ENCODE measurements around the gene HTRA2.
A peak's percentile ranks its signal among the peaks of the same experiment; 100 is the strongest.
"Not testable (repeated sequence)": the region's sequence is repeated elsewhere in the genome, so short reads cannot be mapped to it uniquely, and the experiment has no call there.

The HTRA2 gene

DNA sequence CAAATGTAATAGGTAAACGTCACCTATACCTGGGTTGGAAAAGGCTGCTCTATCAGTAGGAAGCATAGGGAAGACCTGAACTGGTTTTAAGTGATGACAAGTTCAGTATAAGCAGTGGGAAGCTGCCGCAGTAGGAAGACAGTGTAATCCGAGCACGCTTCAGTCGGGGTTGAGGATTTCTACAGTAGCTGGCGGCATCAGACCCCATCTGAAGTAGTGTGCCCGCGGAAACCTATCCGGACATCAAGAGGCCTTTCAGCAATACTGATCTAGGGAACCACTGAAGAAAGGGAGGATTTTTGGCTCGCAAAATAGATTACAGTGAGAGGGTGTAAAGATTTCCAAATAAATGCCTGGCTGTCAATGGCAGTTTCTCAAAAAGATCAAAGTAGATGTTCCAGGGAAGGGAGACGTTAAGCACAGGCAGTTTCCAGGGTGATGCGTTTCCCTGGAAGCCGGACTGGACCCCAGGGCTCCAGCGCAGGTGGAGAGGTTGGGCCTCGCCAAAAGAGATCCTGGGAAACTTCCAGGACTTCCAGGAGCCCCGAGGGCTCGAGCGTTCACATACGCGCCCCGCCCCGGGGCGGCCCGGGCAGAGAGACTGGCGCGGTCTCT lies 18.7 kb downstream of the HTRA2 start:
- no peak for DNase-seq

DNA sequence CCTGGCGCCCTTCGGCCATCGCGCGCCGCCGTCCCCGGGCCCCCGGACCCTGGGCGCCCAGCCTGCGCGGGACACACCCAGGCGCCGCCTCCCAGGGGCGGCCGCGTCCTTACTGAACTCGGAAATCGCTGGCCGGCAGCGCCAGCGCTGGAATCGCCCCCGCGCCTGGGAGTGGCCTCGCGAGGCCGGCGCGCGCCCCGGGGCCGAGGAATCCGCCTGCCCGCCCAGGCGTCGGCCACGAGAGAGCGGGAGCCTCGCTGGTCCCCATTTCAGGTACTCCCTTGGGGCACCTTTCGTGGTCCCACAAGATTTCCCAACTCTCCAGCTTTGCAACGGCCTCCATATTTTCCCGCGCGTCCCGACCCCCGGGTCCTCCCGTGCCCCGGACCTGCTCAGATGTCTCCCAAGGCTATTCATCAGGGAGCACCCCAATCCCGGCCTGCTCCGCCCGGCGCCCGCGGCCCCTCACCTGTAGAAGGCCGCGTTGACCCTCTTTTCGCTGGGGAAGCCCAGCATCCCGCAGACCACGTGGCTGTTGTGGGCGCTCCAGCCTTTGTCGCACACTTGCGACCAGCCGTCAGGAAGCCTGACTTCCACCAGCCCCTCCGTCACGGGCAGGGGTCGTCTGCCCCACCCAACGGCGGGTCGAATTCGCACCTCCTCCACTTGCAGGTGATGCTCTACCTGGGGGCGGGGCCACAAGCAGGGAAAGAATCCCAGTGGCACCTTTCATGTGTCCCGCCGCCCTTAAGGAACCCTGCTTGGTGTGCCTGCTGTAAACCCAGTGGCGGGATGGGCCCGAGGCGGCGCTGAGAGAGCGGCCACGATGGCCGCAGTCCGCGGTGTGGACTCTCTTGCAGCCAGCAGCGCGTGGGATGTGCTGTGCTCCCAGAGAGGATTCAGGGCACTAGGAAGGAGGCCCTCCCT lies 19.4 kb downstream of the HTRA2 start:
- no peak for DNase-seq

DNA sequence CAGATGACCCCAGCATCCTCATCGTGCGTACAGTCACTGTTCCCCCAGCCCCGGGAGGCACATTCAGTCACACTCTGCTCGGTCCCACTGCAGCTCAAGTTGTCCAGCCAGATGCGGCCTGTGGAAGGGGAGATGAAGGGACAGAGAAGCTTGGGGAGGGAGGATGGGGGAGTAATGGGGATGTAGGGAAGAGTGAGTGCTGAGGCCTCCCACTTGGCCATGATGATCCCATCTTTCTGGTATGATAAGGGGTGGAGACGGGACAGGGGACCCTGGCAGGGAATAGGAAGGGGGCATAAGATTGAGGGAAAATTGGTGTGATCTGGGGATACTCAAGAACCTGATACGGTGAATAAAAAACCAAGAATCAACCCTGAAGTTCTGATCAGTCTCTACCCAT lies 20.5 kb downstream of the HTRA2 start:
- no peak for DNase-seq

DNA sequence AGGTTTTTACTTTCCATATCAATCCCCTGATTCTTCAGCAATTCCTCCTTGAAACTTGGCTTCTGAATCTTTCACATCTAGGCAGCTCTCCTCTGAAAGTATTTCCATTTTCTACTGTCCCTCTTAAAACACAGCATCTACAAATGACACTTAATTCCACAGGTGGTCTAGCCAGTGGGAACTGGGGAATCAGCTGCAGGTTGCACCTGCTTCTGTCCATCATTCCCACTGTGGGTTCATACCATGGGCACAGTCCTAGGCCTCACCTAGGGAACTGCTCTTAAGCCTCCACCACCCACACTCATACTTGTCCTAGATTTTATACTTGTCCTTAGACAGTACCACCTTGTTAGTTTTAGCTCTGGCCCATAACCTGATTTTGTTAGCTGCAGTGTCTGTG lies 21.8 kb downstream of the HTRA2 start:
- no peak for DNase-seq

DNA sequence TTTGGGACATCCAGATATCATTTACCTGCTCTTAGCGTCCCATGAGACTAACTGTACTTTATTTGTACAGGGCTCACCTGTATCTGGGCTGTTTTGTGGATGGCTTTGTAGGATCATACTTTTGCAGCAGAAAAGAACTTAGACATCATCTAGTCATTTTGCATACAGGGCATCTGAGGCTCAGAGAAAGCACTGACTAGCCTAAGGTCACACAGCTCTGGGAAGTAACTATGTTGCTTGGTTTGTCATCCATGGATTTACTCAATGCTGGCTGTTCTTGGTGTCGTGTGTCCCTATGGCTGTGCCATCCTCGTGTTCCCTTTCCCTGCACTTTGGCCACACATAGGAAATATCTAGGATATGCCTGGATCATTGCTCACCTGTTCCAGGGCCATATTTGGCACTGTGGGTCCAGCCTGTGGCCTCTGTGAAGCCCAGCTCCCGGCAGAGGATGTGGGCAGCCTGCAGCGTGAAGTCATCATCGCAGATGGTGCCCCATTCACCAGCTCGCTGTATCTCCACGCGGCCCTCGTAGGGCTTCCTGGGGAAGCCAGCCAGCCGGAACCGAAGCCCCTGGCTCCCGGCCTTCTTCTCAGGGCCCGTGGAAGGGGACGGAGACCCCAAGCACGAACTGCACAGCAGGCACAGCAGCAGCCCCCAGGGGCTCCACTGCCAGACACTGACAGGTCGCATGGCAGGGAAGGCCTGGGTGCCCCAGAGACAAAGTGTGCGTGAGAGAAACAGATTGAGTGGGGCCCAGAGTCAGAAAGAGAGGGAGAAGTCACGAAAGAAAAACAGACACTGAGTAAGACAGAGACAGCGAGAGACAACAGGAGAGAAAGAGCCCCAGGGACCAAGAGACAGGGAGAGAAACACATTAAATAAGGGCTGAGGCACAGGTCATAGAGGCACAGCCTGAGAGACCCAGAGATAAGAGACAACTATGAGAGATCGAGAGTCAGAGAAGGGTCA lies 22.5 kb downstream of the HTRA2 start:
- DNase-seq, result peak; percentile 44

DNA sequence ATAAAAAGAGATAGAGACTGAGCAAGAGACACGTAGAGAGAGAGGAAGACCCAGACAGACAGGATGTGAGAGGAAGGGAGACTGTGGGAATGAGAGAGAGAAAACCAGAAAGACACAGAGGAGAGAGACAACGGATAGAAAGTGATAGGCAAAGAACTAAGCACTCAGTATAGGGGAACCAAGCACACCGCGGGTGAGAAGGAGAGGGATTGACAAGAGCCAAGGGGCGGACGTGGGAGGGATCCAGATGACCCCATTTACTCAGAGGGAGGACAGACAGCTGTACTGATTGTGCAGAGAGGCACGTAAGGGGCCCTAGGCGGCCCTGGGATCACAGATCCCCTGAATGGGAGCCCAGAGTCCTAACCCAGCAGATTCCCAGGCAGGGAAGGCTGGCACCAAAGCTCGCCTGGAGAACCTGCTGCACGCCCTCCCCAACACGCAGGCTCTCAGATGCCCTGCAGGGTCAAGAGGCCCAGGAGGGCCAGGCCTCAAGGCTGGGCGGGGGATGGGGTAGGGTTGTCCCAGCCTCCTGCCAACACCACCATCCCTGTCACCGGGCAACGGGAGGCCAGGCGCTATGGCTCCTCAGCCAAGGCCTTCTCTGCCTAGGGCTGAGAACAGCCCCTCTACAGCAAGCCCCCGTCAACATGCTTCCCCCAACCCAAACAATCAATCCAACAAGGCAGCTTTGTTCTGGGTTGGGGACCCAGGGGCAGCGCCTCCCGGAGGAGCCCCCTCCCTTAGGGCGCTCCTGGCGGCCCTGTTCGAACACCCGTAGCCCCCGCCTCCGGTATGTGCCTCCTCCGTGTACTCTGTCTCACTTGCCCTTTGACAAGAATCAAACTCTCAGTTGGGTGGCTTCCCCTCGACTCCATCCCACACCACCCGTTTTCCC lies 23.4 kb downstream of the HTRA2 start:
- no peak for DNase-seq

DNA sequence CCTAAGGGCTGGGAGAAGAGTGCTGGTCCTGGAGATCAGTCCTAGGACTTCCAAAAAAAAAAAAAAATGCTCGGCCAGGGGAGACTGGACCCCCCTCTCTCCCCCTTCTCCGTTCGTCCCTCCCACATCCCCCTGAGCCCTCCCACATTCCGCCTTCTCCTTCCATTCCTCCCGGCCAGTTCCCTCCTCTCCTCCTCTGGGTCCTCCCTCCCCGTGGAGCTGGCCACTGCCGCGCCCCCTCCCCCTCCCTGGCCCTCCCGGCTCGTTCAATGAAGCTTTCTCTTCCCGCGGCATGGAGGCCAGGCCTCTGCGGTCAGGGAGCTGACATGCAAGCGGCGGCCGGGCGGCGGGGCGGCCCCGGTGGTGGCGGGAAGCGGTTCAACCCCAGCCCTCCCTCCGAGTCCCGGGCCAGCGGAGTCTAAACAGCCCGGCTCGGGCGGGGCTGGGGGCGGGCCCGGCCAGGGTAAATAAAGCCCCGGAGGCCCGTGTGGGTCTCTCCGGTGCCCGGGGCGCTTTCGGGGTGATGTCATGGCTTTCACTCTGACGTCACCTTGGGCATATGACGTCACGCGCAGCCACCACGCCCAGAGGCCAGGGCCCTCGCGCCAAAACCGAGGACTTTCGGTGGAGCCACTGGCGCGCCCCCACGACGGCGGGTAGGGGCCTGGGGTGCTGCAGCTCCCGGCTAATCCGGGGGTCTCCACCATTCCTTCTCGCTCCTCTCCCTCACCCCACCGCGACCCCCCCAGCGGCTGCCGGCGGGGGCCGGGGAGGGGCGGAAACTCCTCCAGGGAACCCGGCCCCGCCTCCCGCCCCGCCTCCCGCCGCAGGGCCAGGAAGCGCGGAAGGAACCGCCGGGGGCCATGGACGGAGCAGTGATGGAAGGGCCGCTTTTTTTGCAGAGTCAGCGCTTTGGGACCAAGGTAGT lies 24.4 kb downstream of the HTRA2 start, which contains the start of the genes DOK1 and LOXL3:
DOK1 (plus strand) TSS at position 829 of the 928 bp plus-strand sequence; CDS start at position 864, 35 bp downstream.
LOXL3 (minus strand) TSS at position 51 of the 928 bp plus-strand sequence. CDS start 1,308 bp downstream, outside the sequence.
- DNase-seq, result peak; percentile 83

DNA sequence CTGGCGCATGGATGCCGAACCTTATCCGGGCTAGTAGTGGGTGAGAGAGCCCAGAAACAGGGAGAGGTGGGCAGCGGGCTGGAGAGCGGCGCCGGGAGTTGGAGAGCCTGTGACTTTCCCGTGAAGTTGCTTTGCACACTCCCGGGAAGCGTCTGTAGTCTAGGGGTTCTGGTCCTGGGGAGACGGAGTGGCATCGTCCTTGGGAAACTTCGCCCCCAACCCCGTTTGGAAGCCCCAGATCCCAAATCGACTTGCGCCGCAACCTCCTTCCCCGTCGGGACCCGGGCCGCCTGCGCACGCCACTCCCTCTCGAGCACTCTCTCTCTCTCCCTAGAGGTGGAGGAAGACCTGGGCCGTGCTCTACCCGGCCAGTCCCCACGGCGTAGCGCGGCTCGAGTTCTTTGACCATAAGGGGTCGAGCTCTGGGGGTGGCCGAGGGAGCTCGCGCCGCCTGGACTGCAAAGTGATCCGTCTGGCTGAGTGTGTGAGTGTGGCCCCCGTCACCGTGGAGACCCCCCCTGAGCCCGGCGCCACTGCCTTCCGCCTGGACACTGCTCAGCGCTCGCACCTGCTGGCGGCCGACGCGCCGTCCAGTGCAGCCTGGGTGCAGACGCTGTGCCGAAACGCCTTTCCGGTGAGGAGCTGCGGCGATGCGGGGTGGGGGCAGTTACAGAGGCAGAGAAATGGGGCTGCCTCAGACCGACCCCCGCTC lies 25.2 kb downstream of the HTRA2 start:
- DNase-seq, result no peak

DNA sequence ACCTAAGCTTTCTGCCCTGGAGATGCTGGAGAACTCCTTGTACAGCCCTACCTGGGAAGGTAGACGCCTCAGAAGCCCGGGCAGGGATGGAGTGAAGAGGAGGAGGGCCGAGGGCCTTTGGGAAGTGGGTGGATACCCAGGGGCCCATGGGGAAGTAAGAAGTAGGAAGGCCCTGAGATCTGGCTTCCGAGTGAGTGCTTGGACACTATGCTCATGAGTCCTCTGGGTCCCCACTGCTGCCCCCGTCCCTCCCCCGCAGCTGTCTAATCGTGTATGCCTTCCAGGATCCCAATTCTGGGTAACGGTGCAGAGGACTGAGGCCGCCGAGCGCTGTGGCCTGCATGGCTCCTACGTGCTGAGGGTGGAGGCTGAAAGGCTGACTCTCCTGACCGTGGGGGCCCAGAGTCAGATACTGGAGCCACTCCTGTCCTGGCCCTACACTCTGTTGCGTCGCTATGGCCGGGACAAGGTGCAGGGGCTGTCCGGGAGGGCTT lies 25.9 kb downstream of the HTRA2 start:
- DNase-seq, result no peak

DNA sequence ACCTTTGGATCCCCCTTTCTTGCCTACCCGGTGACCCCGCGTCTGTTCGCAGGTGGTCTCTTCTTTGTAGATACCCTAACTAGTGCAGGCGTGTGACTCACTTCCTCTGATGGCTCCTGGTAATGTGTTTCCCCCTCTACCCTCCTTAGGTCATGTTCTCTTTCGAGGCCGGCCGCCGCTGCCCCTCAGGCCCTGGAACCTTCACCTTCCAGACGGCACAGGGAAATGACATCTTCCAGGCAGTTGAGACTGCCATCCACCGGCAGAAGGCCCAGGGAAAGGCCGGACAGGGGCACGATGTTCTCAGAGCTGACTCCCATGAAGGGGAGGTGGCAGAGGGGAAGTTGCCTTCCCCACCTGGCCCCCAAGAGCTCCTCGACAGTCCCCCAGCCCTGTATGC lies 26.4 kb downstream of the HTRA2 start:
- no peak for DNase-seq

DNA sequence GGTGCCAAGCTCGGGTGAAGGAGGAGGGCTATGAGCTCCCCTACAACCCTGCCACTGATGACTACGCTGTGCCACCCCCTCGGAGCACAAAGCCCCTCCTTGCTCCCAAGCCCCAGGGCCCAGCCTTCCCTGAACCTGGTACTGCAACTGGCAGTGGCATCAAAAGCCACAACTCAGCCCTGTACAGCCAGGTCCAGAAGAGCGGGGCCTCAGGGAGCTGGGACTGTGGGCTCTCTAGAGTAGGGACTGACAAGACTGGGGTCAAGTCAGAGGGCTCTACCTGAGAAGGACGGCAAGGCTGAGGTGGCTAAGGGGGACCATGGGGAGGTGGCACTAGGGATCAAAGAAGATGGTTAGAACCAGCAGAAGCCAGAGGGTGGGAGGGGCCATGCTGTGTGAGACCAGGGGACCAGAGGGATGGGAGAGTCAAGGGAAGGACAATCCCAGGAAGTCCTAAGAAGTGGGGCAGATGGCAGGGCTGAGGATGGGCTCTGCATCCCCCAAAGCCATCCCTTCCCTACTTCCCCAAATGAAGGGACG lies 27.2 kb downstream of the HTRA2 start:
- no peak for DNase-seq

DNA sequence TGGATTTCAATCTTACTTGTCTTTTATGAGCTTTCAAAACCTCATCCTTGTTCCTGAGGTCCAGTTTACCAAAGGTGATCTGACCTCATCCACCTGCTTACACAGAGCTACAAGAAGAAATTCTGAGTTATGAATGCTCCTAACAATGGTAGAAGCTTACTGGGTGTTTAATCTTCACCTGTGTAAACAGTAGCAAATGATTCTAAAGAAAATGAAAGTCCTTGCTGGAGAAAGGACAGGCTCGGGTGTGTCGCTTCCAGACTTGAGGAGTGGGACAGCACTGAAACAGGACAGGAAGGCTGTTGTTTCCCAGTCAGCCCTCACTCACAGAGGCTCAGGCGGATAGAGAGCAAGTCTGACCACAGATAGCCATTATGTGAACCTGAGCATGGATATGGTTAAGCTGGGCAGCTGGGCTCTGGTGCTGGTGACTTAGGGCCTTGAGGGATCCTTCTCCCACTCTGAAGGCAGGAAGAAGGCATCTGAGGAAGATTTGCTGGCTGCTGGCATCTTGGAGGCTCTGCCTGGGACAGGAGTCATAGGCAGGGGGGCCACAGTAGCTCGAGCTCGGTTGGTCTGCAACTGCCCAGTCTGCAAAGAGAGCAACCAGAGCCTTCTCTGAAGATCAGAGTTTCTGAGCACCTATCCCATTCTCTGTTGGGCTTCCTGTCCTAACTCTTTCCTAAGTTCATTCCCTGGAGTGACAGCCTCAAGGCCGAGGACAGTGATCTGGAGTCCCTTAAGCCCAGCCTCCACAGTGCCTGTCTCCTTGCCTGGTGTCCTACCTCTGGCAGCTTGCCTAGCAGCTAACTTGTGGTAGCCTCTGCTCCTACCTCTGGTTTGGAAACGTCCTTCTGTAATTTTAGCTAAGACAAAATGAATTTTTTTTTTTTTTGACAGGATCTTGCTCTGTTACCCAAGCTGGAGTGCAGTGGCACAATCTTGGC lies 28.8 kb downstream of the HTRA2 start:
- DNase-seq, result no peak

DNA sequence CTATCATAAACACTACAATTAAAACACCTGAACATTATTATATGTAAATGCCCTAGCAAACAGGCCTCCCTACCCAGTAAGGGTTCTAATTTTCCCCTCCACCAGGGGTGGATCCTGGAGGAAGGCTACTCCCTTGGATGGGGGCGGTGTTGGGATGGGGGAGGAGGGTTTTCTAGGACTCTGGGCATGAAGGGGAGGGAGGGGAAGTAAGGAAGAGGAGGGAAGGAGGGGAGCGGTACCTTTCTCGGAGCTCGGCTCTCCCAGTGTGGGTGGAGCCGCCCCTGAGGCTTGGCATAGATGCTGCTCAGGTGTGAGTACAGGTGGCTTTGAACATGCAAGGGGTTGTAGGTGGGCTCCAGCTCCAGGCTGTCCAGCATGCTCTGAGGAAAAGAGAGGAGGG lies 30.2 kb downstream of the HTRA2 start:
- no peak for DNase-seq

DNA sequence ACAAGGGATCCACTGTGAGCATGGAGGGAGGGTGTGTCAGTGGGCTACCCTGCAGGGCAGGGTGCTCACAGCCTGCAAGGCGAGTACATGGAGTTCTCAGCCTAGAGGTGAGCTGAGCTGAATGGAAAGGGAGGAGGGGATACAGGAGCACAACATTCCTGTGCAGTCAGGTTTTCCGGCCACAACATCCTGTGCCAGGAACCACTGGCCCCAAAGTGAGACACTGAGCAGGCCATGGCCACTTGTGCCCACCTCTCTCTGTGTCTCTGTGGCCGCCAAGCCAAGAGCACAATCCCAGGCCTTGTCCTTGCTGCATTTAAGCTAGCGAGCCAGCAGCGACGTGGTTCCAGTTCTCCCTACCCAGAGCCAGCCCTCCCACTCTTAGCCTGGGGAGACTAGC lies 30.9 kb downstream of the HTRA2 start:
- DNase-seq, result no peak

DNA sequence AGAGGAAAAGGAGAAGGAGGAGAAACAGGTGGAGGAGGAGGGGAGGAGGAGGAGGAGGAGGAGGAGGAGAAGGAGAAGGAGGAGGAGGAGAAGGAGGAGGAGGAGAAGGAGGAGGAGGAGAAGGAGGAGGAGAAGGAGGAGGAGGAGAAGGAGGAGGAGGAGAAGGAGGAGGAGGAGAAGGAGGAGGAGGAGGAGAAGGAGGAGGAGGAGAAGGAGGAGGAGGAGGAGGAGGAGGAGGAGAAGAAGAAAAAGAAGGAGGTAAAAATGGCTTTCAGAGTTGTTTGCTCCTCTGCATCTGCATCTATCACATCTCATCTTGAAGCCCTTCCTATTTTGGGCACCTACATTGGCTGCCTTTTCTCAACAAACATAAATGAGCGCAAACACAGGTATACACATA lies 31.3 kb downstream of the HTRA2 start:
- not testable (repeated sequence) for DNase-seq

DNA sequence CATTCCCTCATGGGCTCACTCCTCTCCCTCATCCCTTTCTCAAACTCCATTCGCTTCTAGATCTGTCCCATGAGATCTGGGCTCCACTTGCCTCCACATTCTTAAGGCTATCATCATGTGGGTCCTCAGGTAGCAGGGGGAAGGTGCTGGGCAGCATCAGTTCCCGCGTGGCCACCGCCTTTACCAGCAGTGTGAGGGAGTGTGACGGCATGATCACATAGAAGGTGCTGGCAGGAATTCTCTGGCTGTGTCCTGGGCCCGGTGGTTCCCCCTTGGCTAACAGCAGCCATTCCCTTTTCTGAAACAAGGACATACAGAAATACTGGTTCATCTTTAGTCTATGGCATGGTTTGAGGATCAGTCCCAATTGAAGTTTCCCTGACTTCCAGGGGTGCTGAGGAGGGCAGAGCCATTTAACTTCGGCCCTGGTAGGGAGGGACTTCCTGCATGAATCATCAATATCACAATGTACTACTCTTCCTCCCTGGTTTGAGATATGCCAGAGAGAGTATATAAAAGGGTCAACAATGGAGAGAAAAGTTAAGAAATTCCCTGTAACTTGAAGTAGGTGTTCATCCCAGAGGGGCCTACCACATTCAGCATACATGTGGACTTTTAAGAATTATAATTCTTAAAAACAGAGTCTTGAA lies 32.5 kb downstream of the HTRA2 start:
- no peak for DNase-seq

DNA sequence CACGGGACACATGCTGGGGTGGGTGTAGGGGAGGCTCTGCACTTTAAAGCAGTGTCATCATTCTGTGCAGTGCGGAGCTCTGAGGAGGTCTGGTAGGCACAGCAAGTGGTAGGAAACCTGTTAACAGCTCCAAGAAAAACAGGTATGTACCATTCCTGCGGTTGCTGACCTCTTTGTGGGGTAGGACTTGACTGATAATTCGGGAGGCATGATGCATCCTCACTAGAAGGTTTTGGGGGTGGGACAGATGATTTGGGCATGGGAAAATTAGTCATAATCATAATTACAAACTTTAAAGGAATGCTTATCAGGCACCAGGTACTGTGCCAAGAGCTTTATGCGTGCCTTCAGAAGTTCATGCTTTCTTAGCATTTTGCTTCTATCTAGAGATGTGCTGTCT lies 34.5 kb downstream of the HTRA2 start:
- DNase-seq, result no peak

Data from GDM1 (cell line).